Prostate gland (tissue), 2 donors: Measurements from ENCODE around the gene FHL2.

Experiments
- POLR2A ChIP-seq: fragments of 450-650 bp; IDR thresholded peaks from one replicate; pipeline ENCODE4 v1.6.1; 2016; ENCODE audit warnings: antibody characterized with exemption, mild to moderate bottlenecking
- TF ChIP-seq, protein P1 (sequence below), 4 experiments: fragments of 200-600 bp in 2 of 4; fragments of 450-650 bp in 2 of 4; sonication (generic) in 2 of 4; IDR thresholded peaks; 1 replicate in 3 of 4; 2 replicates in 1 of 4; pipeline ENCODE4 v1.5.1; 2016 to 2019; ENCODE audit warnings: antibody characterized with exemption in 4 of 4, mild to moderate bottlenecking in 2 of 4, moderate library complexity in 2 of 4

DNA sequence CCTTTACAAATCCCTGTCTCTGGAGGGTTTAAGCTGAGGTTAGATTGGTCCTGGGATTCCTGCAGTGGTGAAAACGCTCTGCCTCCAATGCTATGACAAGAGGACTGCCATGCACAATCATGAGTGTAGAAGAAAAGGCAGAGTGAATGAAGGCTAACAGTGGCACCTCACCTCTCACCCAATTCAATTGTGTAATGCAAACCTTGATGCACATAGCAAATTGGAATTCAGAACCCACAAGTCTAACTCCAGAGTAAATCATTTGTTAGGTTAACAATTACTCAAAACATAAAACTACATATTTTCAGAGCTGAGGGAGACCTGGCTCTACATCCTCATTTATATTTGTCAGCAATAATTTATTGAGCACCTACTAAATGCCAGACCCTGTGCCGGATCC is 71.2 kb downstream of the FHL2 start:
- TF ChIP-seq, protein P1, sequence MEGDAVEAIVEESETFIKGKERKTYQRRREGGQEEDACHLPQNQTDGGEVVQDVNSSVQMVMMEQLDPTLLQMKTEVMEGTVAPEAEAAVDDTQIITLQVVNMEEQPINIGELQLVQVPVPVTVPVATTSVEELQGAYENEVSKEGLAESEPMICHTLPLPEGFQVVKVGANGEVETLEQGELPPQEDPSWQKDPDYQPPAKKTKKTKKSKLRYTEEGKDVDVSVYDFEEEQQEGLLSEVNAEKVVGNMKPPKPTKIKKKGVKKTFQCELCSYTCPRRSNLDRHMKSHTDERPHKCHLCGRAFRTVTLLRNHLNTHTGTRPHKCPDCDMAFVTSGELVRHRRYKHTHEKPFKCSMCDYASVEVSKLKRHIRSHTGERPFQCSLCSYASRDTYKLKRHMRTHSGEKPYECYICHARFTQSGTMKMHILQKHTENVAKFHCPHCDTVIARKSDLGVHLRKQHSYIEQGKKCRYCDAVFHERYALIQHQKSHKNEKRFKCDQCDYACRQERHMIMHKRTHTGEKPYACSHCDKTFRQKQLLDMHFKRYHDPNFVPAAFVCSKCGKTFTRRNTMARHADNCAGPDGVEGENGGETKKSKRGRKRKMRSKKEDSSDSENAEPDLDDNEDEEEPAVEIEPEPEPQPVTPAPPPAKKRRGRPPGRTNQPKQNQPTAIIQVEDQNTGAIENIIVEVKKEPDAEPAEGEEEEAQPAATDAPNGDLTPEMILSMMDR (IDR thresholded peaks at IDR 0.05): no peak
- TF ChIP-seq POLR2A: no peak
